NOMO-1 treated with dmso at 0.1 percent for 144 hours (cell line): ENCODE data around the gene CLSTN3.
"Not testable (repeated sequence)": the region's sequence is repeated elsewhere in the genome, so short reads cannot be mapped to it uniquely, and the experiment has no call there.

ENCODE experiments used
- DNase-seq: peaks from one replicate; lab custom pipeline; 2025; ENCODE audit not compliant: unreplicated experiment; lab: John Stamatoyannopoulos, UW

Gene CLSTN3

GRCh38 chr12:7103837-7104584 is 26.2 kb upstream of the CLSTN3 start:
- DNase-seq = no peak

GRCh38 chr12:7106082-7106481 is 24.1 kb upstream of the CLSTN3 start:
- DNase-seq = no peak

- DNase-seq = not testable (repeated sequence)
Observed at GRCh38 chr12:7107181-7107580, 23.0 kb upstream of the CLSTN3 start.

- no peak for DNase-seq
Observed at GRCh38 chr12:7107636-7108002, 22.6 kb upstream of the CLSTN3 start.

- DNase-seq = peak; percentile 79
Observed at GRCh38 chr12:7108003-7108795, 22.0 kb upstream of the CLSTN3 start.

- peak; percentile 69 for DNase-seq
Observed at GRCh38 chr12:7108796-7109571, 21.2 kb upstream of the CLSTN3 start, which contains the start of gene C1RL. Gene C1RL (minus strand): TSS chr12:7109214. CDS start chr12:7109180, 34 bp downstream.

- DNase-seq = no peak
Observed at GRCh38 chr12:7109572-7109920, 20.6 kb upstream of the CLSTN3 start.

- DNase-seq = no peak
Observed at GRCh38 chr12:7110661-7111060, 19.5 kb upstream of the CLSTN3 start.

- DNase-seq = no peak
Observed at GRCh38 chr12:7112041-7112440, 18.1 kb upstream of the CLSTN3 start.

- DNase-seq = peak; percentile 13
Observed at GRCh38 chr12:7113389-7113871, 16.7 kb upstream of the CLSTN3 start.

GRCh38 chr12:7114008-7114407 is 16.2 kb upstream of the CLSTN3 start:
- no peak for DNase-seq

- DNase-seq = no peak
Observed at GRCh38 chr12:7114851-7115250, 15.3 kb upstream of the CLSTN3 start.

GRCh38 chr12:7116196-7116595 is 14.0 kb upstream of the CLSTN3 start:
- DNase-seq = no peak

- no peak for DNase-seq
Observed at GRCh38 chr12:7116916-7117315, 13.3 kb upstream of the CLSTN3 start.

- DNase-seq = no peak
Observed at GRCh38 chr12:7117670-7118069, 12.5 kb upstream of the CLSTN3 start.

GRCh38 chr12:7118881-7119280 is 11.3 kb upstream of the CLSTN3 start:
- no peak for DNase-seq

GRCh38 chr12:7120166-7120565 is 10.0 kb upstream of the CLSTN3 start:
- DNase-seq = no peak

GRCh38 chr12:7121324-7121723 is 8.8 kb upstream of the CLSTN3 start:
- no peak for DNase-seq

- no peak for DNase-seq
Observed at GRCh38 chr12:7122811-7123769, 7.1 kb upstream of the CLSTN3 start.

- no peak for DNase-seq
Observed at GRCh38 chr12:7123806-7124522, 6.2 kb upstream of the CLSTN3 start.
